SK-N-MC (cell line): ENCODE results near the gene FAM193B.

Experiments
- EZH2 ChIP-seq: fragments of 200-600 bp; sonication (generic); IDR thresholded peaks from one replicate; pipeline ENCODE4 v1.6.1; 2017; ENCODE audit warnings: antibody characterized with exemption
- FOXP2 ChIP-seq: optimal IDR thresholded peaks from 2 replicates; pipeline ENCODE3; 2011; ENCODE audit warnings: mild to moderate bottlenecking, moderate library complexity; ENCODE audit not compliant: insufficient read depth; ENCODE audit errors: extremely low read length, control extremely low read depth
- POLR2AphosphoS5 ChIP-seq: IDR thresholded peaks from 2 replicates; pipeline ENCODE4 v1.6.1; 2012; ENCODE audit warnings: mild to moderate bottlenecking, low read depth, low read length, borderline replicate concordance

DNA sequence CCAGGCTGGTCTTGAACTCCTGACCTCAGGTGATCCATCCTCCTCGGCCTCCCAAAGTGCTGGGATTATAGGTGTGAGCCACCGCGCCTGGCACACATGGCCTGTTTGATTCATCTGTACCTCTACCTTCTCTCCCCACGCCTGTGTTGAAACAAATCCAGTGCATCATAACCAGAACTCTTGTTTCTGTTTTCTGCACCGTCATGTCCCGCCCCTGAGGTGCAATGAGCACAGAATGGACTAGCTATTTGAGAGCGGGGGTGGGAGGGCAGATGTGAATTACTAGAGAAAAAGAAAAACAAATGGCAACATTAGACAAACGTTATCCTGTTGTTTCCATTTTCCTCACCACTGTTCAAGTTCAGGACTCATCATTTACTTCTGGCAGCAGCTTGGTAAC is 10.7 kb upstream of the FAM193B start:
- TF ChIP-seq POLR2AphosphoS5 = no peak
- TF ChIP-seq EZH2 = no peak
- TF ChIP-seq FOXP2 = no peak
